HG03064 (cell line): ENCODE results near the gene EIF5AL1.
"Not testable (repeated sequence)": the region's sequence is repeated elsewhere in the genome, so short reads cannot be mapped to it uniquely, and the experiment has no call there.

ENCODE experiments used
- ATAC-seq: cut with Tn5 transposase; IDR thresholded peaks from one replicate; pipeline ENCODE4 v1.9.1; 2021; ENCODE audit warnings: low read depth; ENCODE audit not compliant: unreplicated experiment

The EIF5AL1 gene

DNA sequence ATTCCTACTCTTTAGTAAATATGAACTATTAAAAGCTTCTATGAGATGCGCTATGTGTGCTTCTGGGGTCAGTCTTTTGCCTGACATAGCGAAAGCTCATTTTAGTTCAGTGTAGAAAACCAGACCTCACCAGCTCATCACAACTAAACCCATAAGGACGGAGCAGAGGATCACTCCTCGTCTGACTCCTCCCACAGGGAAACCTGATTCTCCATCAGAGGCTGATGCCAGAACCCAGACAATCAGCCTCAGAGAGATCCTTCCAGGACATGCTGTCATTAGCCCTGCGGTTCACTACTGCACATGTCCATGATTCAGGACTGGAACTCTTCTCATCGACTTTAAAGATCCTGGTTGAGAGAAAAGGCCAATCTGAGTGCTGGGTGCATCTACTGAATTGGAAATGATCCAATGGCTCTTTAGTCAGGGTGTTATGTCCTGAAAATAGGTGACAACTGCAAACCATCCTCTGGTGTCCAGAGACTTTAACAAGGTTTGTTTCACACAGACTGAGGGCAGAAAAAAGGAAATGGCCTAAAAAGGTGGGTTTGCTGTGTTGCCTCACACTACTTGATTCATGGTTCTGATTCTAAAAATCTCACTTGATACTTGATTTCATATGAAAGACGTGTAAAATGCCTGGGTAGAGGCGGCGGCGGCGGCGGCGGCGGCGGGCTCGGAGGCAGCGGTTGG is at the start of gene EIF5AL1:
EIF5AL1 (plus strand) TSS at position 643 of the 693 bp plus-strand sequence. CDS start 117 bp downstream, outside the sequence.
- not testable (repeated sequence) for ATAC-seq

- no peak for ATAC-seq
Measured at GRCh38 chr10:79463578-79464496, 48.5 kb upstream of the EIF5AL1 start.

DNA sequence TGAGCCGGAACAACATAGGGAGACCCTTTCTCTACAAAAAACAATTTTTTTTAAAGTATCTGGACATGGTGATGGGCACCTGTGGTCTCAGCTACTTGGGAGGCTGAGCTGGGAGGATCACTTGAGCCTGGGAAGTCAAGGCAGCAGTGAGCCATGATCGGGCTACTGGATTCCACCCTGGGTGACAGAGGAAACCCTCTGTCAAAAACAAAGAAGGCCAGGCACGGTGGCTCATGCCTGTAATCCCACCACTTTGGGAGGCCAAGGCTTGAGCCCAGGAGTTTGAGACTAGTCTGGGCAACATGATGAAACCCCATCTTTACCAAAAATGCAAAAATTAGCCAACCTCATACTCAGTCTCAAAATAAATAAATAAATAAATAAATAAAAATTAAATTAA is 47.0 kb upstream of the EIF5AL1 start:
- no peak for ATAC-seq

- ATAC-seq: no peak
Measured at GRCh38 chr10:79468015-79468560, 44.2 kb upstream of the EIF5AL1 start.

- ATAC-seq: no peak
Measured at GRCh38 chr10:79468841-79469585, 43.3 kb upstream of the EIF5AL1 start.

- no peak for ATAC-seq
Measured at GRCh38 chr10:79470096-79470495, 42.2 kb upstream of the EIF5AL1 start.

DNA sequence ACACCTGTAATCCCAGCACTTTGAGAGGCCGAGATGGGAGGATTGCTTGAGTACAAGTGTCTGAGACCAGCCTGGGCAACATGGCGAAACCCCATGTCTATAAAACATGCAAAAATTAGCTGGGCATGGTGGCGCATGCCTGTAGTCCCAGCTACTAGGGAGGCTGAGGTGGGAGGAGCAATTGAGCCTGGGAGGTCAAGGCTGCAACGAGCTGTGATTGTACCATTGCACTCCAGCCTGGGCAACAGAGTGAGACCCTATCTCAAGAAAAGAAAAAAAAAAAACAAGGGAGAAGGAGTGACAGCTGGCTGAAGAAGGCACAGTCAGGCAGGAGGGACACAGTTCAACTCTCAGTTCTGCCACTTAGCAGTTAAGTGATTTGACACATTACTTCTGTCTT is 40.6 kb upstream of the EIF5AL1 start:
- no peak for ATAC-seq

GRCh38 chr10:79472449-79472848 is 39.9 kb upstream of the EIF5AL1 start:
- ATAC-seq: no peak

GRCh38 chr10:79472951-79473350 is 39.4 kb upstream of the EIF5AL1 start:
- ATAC-seq: no peak

DNA sequence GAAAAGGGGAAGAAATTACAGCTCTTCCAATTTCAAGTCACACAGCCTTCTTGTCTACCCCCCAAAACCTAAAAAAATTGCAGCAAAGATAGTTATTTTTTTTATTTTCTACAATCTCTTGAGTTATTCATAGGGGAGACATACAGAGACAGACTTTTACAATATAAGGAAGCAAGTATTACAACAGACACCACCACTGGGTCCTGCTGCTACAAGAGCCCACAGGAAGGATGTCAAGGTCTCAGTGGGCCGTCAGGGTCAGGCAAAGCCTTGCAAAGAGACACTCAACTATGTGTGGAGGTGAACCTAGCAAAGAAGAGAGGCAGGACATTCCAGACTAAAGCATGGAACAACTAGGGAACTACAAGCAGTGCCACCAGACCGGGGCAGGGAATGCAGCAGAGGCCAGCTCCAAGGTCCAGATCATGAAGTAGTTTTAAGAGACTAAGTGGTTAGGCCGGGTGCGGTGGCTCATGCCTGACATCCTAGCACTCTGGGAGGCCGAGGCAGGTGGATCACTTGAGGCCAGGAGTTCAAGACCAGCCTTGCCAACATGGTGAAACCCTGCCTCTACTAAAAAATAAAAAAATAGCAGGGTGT is 38.7 kb upstream of the EIF5AL1 start:
- ATAC-seq: no peak

DNA sequence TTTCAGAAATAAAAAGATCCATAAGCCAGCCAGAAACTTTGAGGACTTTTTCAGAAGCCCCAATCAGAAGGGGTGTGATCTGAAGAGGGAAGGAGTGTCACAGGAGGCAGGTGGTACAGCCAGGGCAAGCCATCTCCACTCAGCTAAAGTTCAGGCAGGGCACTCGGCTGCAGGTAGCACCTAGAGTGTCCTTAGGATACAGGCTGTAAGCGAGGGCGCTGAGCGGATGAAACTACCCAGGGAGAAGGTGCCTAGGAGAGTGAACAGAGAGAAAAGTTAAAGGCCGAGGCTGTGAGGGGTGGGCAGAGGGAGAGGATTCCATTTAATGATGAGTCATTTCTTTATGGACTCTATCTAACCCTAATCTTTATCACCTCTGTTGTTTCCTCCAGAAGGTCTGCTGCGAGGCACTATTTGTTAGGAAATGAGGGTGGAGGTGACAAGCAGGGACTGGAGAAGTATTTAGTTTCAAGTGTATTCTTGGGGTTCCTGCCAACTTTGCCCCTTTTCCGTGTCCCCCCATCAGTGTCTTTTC is 37.1 kb upstream of the EIF5AL1 start:
- ATAC-seq: no peak

DNA sequence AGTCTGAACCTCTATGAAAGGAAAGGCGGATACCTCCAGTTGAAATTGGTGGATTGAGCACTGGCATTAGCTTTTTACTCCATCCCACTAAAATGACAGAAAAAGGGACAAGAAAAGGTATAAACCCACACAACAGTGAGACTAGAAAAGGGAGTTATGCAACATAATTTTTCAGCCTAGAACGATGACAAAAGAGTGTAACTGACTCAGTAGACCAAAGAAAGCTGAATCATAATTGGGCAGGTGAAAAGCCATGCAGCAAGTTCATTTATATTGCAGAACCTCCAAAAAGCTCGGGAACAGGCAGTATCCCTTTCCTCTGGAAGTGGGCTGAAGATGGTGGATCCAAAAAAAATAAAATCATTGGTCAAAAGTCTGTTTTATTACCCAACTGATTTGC is 36.5 kb upstream of the EIF5AL1 start:
- ATAC-seq: no peak

GRCh38 chr10:79476645-79477044 is 35.7 kb upstream of the EIF5AL1 start:
- no peak for ATAC-seq

DNA sequence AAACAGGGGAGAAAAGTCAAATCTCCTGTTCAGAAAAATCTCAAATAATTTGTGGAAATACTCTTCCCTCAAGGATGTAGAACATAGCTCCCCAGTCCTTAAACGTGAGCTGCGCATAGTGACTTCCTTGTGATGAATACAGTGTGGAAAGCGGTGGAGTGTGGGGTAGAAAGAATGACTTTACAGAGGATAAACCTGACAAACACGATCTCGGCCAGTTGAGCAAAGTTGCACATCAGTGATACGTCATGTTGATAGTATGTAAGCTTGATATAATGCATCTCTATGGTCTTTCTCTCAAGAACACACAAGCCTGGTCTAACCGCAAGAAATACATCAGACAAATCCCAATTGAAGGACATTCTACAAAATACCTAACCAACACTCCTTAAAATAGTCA is 34.9 kb upstream of the EIF5AL1 start:
- ATAC-seq: no peak

DNA sequence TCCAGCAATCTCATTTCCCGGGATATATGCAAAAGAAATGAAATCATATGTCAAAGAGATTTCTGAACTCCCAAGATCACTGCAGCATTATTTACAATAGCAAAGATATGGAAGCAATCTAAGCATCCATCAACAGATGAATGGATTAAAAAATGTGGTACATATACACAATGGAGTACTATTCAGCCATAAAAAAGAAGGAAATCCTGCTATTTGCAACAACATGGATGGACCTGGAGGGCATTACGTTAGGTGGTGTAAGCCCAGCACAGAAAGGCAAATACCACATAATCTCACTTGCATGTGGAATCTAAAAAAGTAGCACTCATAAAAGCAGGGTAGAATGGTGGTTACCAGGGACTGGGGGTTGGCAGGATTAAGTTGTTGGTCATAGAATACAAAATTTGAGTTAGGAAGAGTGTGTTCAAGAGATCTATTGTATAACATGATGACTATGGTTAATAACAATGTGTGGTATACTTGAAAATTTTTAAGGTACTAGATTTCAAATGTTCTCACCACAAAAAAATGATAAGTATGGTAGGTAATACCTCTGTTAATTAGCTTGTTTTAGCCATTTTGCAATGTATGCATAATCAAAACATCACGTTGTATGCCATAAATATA is 32.9 kb upstream of the EIF5AL1 start:
- no peak for ATAC-seq

DNA sequence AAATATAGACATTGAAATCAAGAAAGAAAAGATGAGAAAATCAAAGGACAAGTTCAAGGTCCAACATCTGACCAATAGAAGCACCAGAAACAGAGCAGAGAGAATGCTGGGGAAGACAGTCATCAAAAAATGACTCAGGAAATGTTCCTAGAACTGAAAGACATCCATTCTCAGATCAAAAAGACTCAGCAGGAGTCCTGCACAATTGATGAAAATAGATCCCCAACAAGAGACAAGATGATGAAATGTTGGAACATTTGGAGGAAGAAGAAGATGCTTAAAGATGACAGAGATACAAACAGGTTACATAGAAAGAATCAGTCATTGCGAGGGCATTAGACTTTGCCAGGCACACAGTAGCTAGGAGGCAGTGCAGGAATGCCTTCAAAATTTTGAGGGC is 30.0 kb upstream of the EIF5AL1 start:
- no peak for ATAC-seq

DNA sequence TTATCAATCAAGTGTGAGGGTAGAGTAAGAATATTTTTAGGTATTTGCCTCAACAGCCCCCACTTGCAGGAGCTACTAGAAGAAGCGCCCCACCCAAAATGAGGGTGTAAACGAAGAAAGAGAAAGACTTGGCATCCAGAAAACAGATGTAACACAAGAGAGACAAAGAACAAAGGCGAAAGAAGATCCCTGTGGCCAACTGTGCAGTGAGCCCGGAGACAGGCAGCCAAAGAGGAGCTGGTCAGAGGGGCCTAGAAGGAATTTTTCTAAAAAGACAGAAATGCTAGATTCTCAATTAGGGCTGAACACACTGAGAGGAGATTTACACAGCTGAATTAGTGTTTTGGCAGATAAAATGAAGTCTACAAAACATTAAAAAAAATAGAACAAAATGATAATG is 29.6 kb upstream of the EIF5AL1 start:
- no peak for ATAC-seq

GRCh38 chr10:79483299-79483698 is 29.0 kb upstream of the EIF5AL1 start:
- ATAC-seq: no peak

- ATAC-seq: no peak
Measured at GRCh38 chr10:79483948-79484347, 28.4 kb upstream of the EIF5AL1 start.

GRCh38 chr10:79484476-79484875 is 27.9 kb upstream of the EIF5AL1 start:
- no peak for ATAC-seq
